ENCODE measurements around the gene PTPRT.

GRCh38 chr20:42338294-42339201 is 851.2 kb downstream of the PTPRT start:
- TF ChIP-seq CTCF (IDR thresholded peaks at IDR 0.05; ENCODE audit: insufficient read depth, low read length, poor library complexity, severe bottlenecking) (no peak), EZH2phosphoT487 (conservative IDR thresholded peaks at IDR 0.05; ENCODE audit: low read length) (no peak)

All from SU-DHL-6 (cell line).